GM23338 (cell line): Measurements from ENCODE around the gene BRICD5. TPM values are rescaled to one million over a fixed set of nuclear protein-coding genes. Genes with fewer than 3 reads are reported as not detected.

Source experiments
- ATAC-seq: fragments of 200-7000 bp; cut with Tn5 transposase; 3 replicates; pipeline ENCODE4 v1.9.1; 2020
- DNase-seq: peaks from one replicate; pipeline ENCODE4 v3.0.0-alpha.2; 2015; ENCODE audit warnings: low spot score
- H2AFZ ChIP-seq: fragments of 200-600 bp; sonication (generic); 2 replicates; pipeline ENCODE4 v1.8.0; 2016; ENCODE audit warnings: antibody characterized with exemption, mild to moderate bottlenecking, moderate library complexity
- H3F3A ChIP-seq: fragments of 200-600 bp; sonication (generic); replicated peaks from 2 replicates; pipeline ENCODE4 v1.8.0; 2017; ENCODE audit warnings: antibody characterized with exemption, mixed run types, low read depth
- H3K27ac ChIP-seq: fragments of 200-600 bp; sonication (generic); 2 replicates; pipeline ENCODE4 v1.6.1; 2016; ENCODE audit warnings: low read depth
- H3K27me3 ChIP-seq: fragments of 200-600 bp; sonication (generic); 2 replicates; pipeline ENCODE4 v1.8.0; 2016; ENCODE audit warnings: mild to moderate bottlenecking, mixed run types, moderate library complexity; ENCODE audit not compliant: insufficient read depth
- H3K36me3 ChIP-seq: fragments of 200-600 bp; sonication (generic); 2 replicates; pipeline ENCODE4 v1.8.0; 2016; ENCODE audit warnings: mild to moderate bottlenecking; ENCODE audit not compliant: insufficient read depth
- H3K4me1 ChIP-seq: fragments of 200-600 bp; sonication (generic); 2 replicates; pipeline ENCODE4 v1.8.0; 2016; ENCODE audit warnings: mild to moderate bottlenecking, moderate library complexity; ENCODE audit not compliant: insufficient read depth
- H3K4me2 ChIP-seq: fragments of 200-600 bp; sonication (generic); 2 replicates; pipeline ENCODE4 v1.7.1; 2017; ENCODE audit warnings: mixed run types
- H3K4me3 ChIP-seq: fragments of 200-600 bp; sonication (generic); 2 replicates; pipeline ENCODE4 v1.6.1; 2016; ENCODE audit warnings: mixed run types
- H3K79me2 ChIP-seq: fragments of 200-600 bp; sonication (generic); replicated peaks from 2 replicates; pipeline ENCODE4 v1.8.0; 2017; ENCODE audit warnings: mild to moderate bottlenecking; ENCODE audit not compliant: insufficient read depth
- H3K9me2 ChIP-seq: fragments of 200-600 bp; sonication (generic); 2 replicates; pipeline ENCODE4 v1.8.0; 2017; ENCODE audit not compliant: insufficient read depth
- H4K20me1 ChIP-seq: fragments of 200-600 bp; sonication (generic); replicated peaks from 2 replicates; pipeline ENCODE4 v1.8.0; 2017; ENCODE audit warnings: mild to moderate bottlenecking; ENCODE audit not compliant: insufficient read depth
- H3K27ac Mint-ChIP-seq: 2 replicates; pipeline ENCODE4 v1.8.0; 2020; ENCODE audit warnings: inconsistent platforms, mild to moderate bottlenecking, moderate library complexity, mixed read lengths
- H3K27me3 Mint-ChIP-seq: 3 replicates; pipeline ENCODE4 v1.8.0; 2022; ENCODE audit warnings: low read depth, mild to moderate bottlenecking, moderate library complexity, mixed read lengths, inconsistent platforms; ENCODE audit not compliant: insufficient read depth, poor library complexity
- H3K36me3 Mint-ChIP-seq: 3 replicates; pipeline ENCODE4 v1.8.0; 2021; ENCODE audit warnings: low read depth, mild to moderate bottlenecking, inconsistent platforms, moderate library complexity, mixed read lengths
- H3K4me1 Mint-ChIP-seq: 3 replicates; pipeline ENCODE4 v1.8.0; 2020; ENCODE audit warnings: mild to moderate bottlenecking, inconsistent platforms, mixed read lengths
- H3K4me3 Mint-ChIP-seq: 3 replicates; pipeline ENCODE4 v1.8.0; 2021; ENCODE audit warnings: moderate library complexity, mild to moderate bottlenecking, inconsistent platforms, mixed read lengths
- H3K9me3 Mint-ChIP-seq: 3 replicates; pipeline ENCODE4 v1.8.0; 2020; ENCODE audit warnings: moderate library complexity, mild to moderate bottlenecking, inconsistent platforms, mixed read lengths
- CREB1 ChIP-seq: fragments of 250-450 bp; sonication (Bioruptor Pico); IDR thresholded peaks from 2 replicates; pipeline ENCODE4 v1.5.0; 2020; ENCODE audit warnings: low read depth, mild to moderate bottlenecking, moderate library complexity
- EZH2phosphoT487 ChIP-seq: fragments of 200-600 bp; sonication (generic); IDR thresholded peaks from one replicate; pipeline ENCODE4 v1.8.1; 2018; ENCODE audit warnings: antibody characterized with exemption; ENCODE audit not compliant: unreplicated experiment
- NANOG ChIP-seq: IDR thresholded peaks from 2 replicates; pipeline ENCODE4 v1.6.1; 2016; ENCODE audit warnings: antibody characterized with exemption, borderline replicate concordance
- ZNF114 ChIP-seq: fragments of 250-450 bp; sonication (Bioruptor Pico); IDR thresholded peaks from 2 replicates; pipeline ENCODE4 v1.5.0; 2020; ENCODE audit warnings: mild to moderate bottlenecking, moderate library complexity
- polyA plus RNA-seq: library from polyadenylated mRNA; unstranded; fragments of >200 nt; fragmentation: Nextera tagmentation; extraction: Ambion mirVana; gene quantifications from 2 replicates; pipeline ENCODE4 v1.2.1, GENCODE V29; 2016
- total RNA-seq: library from RNA; depleted of rRNA; stranded (reverse); fragments of >200 nt; shearing (Covaris generic); gene quantifications from 2 replicates; pipeline ENCODE4 v1.2.3, GENCODE V29; 2014
- TF ChIP-seq, protein P1 (sequence below), 2 experiments: fragments of 200-600 bp in 1 of 2; sonication (generic) in 1 of 2; conservative IDR thresholded peaks; 2 replicates each; pipeline versions ENCODE4 v1.5.1 to v1.6.1; 2016 to 2017; ENCODE audit warnings: antibody characterized with exemption in 2 of 2, low read depth in 2 of 2, mild to moderate bottlenecking in 2 of 2, moderate library complexity in 1 of 2
- TF ChIP-seq, protein P2 (sequence below): fragments of 250-450 bp; sonication (Bioruptor Pico); IDR thresholded peaks from 2 replicates; pipeline ENCODE4 v1.5.0; 2020; ENCODE audit warnings: mild to moderate bottlenecking, moderate library complexity

The BRICD5 gene
- total and polyA plus RNA-seq, 2 experiments from 2014 or later: 5.3 to 6.3 TPM

DNA sequence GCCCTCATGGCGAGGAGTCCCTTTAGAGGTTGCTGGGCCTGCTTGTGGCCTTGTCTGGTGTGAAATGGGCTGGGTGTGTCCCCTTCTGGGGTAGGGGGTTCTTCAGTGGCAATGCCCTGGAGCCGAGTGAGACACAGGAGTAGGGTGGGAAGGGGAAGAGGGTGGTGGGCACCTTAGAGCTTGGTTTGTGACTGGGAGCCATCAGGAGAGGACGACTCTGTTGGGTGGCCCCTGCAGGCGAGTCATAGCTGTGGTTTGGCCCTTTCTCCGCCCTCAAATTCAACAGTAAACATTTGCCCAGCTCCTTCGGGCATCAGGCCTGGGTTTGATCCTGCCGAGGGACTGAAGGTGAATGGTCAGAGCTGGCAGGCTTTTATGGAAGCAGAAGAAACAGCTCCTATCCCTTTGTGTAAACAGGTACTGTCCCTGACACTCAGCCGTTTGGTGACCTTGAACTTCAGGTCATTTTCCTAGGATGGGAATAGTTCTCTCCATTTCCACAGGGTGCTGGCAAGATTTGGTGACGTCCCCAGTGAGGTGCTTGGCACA is 15.7 kb upstream of the BRICD5 start:
- DNase-seq (no peak), ATAC-seq (no peak)
- no peaks in the 10 kb centered on the region for H3K27me3 ChIP-seq
- no peak overlapping the region for H3K27ac ChIP-seq
- H2AFZ ChIP-seq: no peak overlapping the region
- peaks cover 5% of the 10 kb centered on the region for H4K20me1 ChIP-seq
- no peaks in the 10 kb centered on the region for H3K9me2 ChIP-seq
- Mint-ChIP-seq H3K4me3 (peak overlapping the region; percentile 27; the same call in 1 of the 3 replicates), H3K27me3 (peaks cover 14% of the 10 kb centered on the region), H3K4me1 (no peaks in the 10 kb centered on the region; the same call in 2 of the 3 replicates), H3K27ac (no peak overlapping the region; the same call in 1 of the 2 replicates), H3K9me3 (no peaks in the 10 kb centered on the region), H3K36me3 (peaks cover 6% of the 10 kb centered on the region; the same call in 2 of the 3 replicates)
- TF ChIP-seq ZNF114: no peak
- TF ChIP-seq CREB1 (CRISPR knock-in tag): no peak
- TF ChIP-seq, protein P1, sequence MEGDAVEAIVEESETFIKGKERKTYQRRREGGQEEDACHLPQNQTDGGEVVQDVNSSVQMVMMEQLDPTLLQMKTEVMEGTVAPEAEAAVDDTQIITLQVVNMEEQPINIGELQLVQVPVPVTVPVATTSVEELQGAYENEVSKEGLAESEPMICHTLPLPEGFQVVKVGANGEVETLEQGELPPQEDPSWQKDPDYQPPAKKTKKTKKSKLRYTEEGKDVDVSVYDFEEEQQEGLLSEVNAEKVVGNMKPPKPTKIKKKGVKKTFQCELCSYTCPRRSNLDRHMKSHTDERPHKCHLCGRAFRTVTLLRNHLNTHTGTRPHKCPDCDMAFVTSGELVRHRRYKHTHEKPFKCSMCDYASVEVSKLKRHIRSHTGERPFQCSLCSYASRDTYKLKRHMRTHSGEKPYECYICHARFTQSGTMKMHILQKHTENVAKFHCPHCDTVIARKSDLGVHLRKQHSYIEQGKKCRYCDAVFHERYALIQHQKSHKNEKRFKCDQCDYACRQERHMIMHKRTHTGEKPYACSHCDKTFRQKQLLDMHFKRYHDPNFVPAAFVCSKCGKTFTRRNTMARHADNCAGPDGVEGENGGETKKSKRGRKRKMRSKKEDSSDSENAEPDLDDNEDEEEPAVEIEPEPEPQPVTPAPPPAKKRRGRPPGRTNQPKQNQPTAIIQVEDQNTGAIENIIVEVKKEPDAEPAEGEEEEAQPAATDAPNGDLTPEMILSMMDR (conservative IDR thresholded peaks at IDR 0.05; ENCODE audit: low read depth in 2 of 2): no peak
- no peak for TF ChIP-seq NANOG
- TF ChIP-seq, protein P2, sequence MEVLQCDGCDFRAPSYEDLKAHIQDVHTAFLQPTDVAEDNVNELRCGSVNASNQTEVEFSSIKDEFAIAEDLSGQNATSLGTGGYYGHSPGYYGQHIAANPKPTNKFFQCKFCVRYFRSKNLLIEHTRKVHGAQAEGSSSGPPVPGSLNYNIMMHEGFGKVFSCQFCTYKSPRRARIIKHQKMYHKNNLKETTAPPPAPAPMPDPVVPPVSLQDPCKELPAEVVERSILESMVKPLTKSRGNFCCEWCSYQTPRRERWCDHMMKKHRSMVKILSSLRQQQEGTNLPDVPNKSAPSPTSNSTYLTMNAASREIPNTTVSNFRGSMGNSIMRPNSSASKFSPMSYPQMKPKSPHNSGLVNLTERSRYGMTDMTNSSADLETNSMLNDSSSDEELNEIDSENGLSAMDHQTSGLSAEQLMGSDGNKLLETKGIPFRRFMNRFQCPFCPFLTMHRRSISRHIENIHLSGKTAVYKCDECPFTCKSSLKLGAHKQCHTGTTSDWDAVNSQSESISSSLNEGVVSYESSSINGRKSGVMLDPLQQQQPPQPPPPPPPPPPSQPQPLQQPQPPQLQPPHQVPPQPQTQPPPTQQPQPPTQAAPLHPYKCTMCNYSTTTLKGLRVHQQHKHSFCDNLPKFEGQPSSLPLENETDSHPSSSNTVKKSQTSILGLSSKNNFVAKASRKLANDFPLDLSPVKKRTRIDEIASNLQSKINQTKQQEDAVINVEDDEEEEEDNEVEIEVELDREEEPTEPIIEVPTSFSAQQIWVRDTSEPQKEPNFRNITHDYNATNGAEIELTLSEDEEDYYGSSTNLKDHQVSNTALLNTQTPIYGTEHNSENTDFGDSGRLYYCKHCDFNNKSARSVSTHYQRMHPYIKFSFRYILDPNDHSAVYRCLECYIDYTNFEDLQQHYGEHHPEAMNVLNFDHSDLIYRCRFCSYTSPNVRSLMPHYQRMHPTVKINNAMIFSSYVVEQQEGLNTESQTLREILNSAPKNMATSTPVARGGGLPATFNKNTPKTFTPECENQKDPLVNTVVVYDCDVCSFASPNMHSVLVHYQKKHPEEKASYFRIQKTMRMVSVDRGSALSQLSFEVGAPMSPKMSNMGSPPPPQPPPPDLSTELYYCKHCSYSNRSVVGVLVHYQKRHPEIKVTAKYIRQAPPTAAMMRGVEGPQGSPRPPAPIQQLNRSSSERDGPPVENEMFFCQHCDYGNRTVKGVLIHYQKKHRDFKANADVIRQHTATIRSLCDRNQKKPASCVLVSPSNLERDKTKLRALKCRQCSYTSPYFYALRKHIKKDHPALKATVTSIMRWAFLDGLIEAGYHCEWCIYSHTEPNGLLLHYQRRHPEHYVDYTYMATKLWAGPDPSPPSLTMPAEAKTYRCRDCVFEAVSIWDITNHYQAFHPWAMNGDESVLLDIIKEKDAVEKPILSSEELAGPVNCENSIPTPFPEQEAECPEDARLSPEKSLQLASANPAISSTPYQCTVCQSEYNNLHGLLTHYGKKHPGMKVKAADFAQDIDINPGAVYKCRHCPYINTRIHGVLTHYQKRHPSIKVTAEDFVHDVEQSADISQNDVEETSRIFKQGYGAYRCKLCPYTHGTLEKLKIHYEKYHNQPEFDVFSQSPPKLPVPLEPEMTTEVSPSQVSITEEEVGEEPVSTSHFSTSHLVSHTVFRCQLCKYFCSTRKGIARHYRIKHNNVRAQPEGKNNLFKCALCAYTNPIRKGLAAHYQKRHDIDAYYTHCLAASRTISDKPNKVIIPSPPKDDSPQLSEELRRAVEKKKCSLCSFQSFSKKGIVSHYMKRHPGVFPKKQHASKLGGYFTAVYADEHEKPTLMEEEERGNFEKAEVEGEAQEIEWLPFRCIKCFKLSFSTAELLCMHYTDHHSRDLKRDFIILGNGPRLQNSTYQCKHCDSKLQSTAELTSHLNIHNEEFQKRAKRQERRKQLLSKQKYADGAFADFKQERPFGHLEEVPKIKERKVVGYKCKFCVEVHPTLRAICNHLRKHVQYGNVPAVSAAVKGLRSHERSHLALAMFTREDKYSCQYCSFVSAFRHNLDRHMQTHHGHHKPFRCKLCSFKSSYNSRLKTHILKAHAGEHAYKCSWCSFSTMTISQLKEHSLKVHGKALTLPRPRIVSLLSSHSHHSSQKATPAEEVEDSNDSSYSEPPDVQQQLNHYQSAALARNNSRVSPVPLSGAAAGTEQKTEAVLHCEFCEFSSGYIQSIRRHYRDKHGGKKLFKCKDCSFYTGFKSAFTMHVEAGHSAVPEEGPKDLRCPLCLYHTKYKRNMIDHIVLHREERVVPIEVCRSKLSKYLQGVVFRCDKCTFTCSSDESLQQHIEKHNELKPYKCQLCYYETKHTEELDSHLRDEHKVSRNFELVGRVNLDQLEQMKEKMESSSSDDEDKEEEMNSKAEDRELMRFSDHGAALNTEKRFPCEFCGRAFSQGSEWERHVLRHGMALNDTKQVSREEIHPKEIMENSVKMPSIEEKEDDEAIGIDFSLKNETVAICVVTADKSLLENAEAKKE (CRISPR knock-in tag): no peak
- no peak for TF ChIP-seq EZH2phosphoT487
- H3F3A ChIP-seq: peaks cover 5% of the 10 kb centered on the region; the same call in 1 of the 2 replicates
- H3K4me3 ChIP-seq: no peak overlapping the region
- H3K4me2 ChIP-seq: no peak overlapping the region
- H3K79me2 ChIP-seq: peaks cover 44% of the 10 kb centered on the region
- H3K36me3 ChIP-seq: no peaks in the 10 kb centered on the region
- no peaks in the 10 kb centered on the region; the same call in 1 of the 2 replicates for H3K4me1 ChIP-seq
